ENCODE data around the gene MARVELD1.

MARVELD1 gene

DNA sequence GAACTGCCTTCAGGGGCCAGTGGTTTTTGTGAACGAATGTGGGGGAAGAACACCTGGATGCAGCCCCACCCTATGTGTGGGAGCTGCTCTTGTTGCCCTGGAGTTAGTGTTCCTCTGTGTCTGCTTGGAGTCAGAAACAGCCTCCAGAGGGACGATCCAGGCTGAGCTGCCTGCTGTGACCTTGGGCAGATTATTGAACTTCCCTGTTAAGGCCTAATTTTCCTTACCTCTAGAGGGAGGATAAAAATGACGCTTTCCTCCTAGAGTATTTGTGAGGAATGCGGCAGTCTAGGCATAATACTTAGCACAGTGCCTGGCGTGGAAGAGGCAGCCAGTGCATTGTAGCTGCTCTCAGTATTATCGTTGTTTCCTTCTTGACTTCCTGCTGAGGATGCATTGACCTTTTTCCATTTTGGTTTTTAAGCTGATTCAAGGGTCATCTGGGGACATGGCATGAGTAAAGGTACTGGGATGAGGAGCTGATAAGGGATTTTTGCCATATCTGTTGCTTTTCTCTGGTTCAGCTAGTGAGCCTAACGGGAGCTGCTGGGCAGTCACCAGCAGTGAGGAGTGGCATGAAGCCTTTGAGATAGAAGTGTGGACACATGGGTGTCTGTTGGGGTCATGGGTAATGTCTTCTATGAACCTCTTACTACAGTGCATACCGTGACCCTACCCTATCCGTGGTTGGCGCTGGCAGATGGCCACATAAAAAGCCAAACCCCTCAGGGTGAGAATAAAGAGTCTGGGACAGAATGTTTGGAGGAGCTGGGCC is 29.8 kb downstream of the MARVELD1 start:
- peak in 1 of 10 donors; percentile 38 for DNase-seq
- intact Hi-C loops (cut with DNase I): no loop called here

DNA sequence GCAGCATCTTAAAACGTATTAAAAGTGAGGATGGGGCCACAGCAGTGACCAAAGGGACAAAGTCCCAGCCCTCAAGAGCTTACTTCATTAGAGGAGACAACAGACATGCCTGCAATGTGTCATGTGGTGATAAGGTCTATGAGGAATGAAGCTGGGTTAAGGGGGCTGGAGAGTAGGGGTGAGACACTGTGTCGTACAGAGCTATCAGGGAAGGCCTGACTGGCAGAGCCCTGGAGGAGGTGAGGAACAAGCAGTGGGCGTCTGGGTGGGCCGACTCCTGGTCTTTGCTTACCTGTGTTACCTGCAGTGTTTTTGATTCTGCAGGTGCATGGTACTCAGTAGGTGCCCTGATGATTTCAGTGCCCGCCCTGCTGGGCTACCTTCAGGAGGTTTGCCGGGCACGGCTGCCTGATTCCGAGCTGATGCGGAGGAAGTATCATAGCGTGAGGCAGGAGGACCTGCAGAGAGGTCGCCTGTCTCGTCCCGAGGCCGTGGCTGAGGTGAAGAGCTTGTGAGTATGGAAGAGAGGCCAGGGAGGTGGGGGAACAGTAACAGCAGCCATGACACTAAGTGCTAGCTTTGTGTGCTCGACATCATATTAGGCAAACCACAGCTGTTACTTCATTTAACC is 31.0 kb downstream of the MARVELD1 start:
- intact Hi-C loops (cut with DNase I): no loop called here
- peak in 1 of 10 donors; percentile 43 for DNase-seq

GRCh38 chr10:97747573-97747972 is 34.0 kb downstream of the MARVELD1 start:
- DNase-seq: no peak
- intact Hi-C loops (cut with DNase I): no loop called here

DNA sequence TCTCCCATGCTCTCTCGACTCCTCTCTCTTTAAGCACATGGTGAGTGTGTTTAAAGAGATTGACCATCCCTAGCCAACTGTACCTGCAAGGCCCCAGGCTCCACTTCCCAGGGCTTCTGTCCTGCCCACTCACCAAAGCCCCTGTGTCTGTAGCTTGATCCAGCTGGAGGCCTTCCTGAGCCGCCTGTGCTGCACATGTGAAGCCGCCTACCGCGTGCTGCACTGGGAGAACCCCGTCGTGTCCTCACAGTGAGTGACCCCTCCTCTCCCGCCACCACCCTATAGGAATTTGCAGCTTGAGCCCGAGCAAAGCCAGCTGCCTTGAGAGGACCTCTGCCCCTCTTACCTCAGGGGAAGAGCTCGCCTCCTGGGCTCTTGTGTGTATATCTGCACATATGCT is 34.6 kb downstream of the MARVELD1 start:
- intact Hi-C loops (cut with DNase I): no loop called here
- DNase-seq: peak in 2 of 10 donors; percentile 67 to 71

- peak in 2 of 10 donors; percentile 67 to 70 for DNase-seq
- intact Hi-C loops (cut with DNase I): no loop called here
Measured at GRCh38 chr10:97752956-97753355, 39.4 kb downstream of the MARVELD1 start.

DNA sequence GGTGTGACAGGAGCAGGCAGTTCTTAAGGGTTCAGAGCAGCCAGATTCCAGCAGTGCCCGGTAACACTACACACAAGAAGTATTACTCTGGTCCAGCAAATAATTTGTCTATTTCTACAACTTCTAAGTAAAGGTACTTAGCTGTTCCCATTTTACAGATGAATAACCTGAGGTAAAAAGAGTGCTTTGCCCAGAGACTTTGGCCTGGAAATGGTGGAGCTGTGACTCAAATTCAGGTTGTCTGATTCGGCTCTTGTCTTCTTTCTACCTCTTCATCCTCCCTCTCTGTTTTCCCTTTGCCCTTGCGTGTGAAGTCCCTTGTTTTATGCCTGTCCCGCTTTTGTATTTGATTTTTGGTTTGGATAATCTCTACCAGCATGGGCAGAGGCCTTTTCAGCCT is 41.2 kb downstream of the MARVELD1 start:
- intact Hi-C loops (cut with DNase I): loop anchor here (5.0 kb wide), 1 partner anchor 288 kb away; no protein-coding TSS in a partner anchor
- DNase-seq: no peak

DNA sequence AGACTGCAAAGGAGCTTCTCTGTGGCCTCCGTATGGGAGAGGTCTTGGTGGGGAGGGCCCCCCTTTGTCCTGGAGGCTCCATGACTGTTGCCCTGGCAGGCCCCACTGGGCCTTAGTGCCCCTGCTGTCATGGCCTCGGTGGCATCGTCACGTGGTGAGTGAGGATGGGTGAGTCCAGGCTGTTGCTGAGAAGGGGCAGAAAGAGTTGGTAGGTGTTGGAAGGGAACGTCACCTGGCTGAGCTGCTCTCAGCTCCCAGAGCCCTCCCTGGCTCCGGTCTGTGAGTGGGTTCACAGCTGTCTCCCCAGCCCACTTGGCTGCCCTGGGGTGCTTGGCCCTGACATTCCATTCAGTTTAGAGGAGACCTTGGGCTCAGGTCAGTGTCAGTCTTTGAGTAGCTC is 42.2 kb downstream of the MARVELD1 start:
- intact Hi-C loops (cut with DNase I): loop anchor here (5.0 kb wide), 1 partner anchor 287 kb away; no protein-coding TSS in a partner anchor
- peak in 2 of 10 donors; percentile 44 to 72 for DNase-seq

DNA sequence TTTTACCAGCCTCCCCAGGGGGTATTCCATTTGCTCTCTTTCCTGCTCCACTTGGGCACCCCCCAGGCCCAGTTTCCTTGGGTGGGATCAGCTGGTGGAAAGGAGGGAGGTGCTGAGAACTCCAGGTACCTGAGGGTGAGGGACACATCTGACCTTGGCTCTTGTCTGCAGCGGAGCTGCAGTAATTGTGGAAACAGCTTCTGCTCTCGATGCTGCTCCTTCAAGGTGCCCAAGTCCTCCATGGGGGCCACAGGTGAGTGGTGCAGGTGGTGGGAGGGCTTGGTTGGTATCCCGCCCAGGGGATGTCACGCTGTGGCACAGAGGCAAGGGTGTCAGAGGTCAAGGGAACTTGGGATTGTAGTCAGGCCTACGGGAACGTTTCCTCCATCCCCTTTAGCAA is 43.9 kb downstream of the MARVELD1 start:
- intact Hi-C loops (cut with DNase I): loop anchor here (5.0 kb wide), 1 partner anchor 285 kb away; no protein-coding TSS in a partner anchor

GRCh38 chr10:97759158-97759887 is 45.8 kb downstream of the MARVELD1 start:
- intact Hi-C loops (cut with DNase I): loop anchor here (1.0 to 5.0 kb wide), 2 partner anchors 110 to 283 kb away; no protein-coding TSS in a partner anchor
- peak; percentile 60 to 96 (median 75) for DNase-seq

More for the DNA sequence above, 43.9 kb downstream of the MARVELD1 start:
- peak in 2 of 10 donors; percentile 15 to 57 for DNase-seq

DNA sequence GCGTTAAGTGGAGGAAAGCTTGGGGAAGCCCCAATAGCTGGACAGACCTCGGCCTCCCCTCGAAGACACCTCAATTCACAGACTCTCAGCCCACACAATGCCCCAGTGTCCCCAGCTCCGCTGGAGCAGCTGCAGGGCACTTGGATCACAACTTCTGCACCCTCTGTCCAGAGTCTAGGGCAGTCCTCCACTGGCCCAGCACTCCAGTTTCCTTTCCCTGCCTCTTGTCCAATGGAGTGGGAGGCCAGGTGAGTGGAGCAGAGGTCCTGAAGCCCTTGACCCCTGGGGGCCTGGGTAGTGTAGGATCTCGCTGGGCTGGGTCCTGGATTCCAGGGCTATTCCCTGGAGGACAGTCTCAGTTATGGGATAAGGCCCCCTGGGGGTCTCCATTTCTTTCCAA is 46.4 kb downstream of the MARVELD1 start:
- intact Hi-C loops (cut with DNase I): loop anchor here (1.0 to 5.0 kb wide), 2 partner anchors 109 to 282 kb away; no protein-coding TSS in a partner anchor
- DNase-seq: peak in 2 of 10 donors; percentile 62 to 69

- intact Hi-C loops (cut with DNase I): no loop called here
- DNase-seq: peak in 2 of 10 donors; percentile 68 to 82
Measured at GRCh38 chr10:97760461-97761257, 47.1 kb downstream of the MARVELD1 start.

DNA sequence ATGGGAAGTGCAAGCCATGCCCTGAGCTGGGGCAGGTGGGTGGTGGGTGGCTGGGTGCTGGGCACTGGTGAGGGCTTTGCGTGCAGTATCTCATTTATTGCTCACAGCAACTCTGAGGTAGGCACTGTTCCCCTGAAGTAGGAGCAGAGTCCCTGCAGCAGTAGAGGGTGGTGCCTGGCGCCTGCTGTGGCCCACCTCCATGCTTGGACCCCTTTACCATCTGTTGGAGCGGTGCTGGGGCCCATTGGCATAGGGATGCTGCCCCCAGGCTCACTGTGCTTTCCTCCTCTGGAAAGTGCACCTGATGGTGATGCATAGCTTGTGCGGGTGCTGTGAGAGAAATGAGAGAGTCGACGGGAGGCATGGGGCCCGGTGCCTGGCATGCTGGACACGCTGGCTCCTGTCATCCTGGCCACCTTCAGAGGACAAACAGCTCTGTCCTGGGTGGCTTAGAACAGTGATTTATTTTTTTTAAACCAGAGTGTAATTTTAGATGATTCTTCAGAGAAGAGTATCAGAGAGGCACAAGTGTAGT is 47.9 kb downstream of the MARVELD1 start:
- DNase-seq: peak in 3 of 10 donors; percentile 72 to 85 (median 81)
- intact Hi-C loops (cut with DNase I): no loop called here

DNA sequence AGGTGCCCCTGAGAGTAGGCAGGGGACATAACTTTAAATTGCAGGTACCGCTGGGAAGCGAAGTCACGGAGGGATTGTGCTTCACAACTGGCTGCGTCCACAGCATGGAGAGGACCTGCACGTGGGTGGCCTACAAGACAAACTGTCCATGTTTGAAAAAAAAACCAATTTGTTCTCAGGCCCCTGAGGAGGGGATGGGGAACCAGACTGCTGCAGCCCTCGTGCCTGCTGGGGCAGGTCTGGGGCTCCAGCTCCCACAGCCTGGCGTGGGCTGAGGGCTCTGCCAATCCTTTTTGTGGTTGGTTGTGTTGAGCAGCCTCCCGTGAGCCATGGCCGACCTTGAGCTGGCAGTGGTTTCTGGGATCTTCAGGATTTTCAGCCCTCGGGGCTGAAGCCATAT is 48.5 kb downstream of the MARVELD1 start:
- intact Hi-C loops (cut with DNase I): no loop called here

GRCh38 chr10:97762816-97763215 is 49.3 kb downstream of the MARVELD1 start:
- DNase-seq: peak in 5 of 10 donors; percentile 35 to 83 (median 53)
- intact Hi-C loops (cut with DNase I): no loop called here

More for the DNA sequence above, 48.5 kb downstream of the MARVELD1 start:
- DNase-seq: peak in 3 of 10 donors; percentile 58 to 82 (median 80)

- DNase-seq: peak in 3 of 10 donors; percentile 6 to 39 (median 11)
- intact Hi-C loops (cut with DNase I): no loop called here
Measured at GRCh38 chr10:97763411-97763810, 49.9 kb downstream of the MARVELD1 start.

- intact Hi-C loops (cut with DNase I): no loop called here
- no peak for DNase-seq
Measured at GRCh38 chr10:97763947-97764346, 50.4 kb downstream of the MARVELD1 start.

DNA sequence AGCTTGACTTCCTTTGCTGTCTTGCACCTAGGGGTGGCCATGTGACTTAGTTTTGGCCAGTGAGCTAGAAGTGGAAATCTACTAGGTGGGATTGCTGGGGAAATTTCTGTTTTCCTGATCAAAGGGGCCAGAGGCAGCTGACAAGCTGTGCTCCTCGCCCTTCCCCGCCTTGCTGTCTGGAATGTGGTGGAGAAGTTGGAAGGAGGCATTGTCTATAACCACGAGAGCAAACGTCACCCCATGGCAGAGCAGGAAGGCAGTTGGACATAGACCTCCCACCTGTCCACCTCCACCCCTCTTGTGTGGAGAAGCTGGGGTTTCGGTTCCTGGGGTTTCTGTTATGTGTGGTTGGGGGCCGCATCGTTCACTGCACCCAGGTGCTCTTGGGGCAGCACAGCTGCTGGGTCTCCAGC is 51.0 kb downstream of the MARVELD1 start:
- intact Hi-C loops (cut with DNase I): no loop called here
- peak in 3 of 10 donors; percentile 5 to 40 (median 10) for DNase-seq

DNA sequence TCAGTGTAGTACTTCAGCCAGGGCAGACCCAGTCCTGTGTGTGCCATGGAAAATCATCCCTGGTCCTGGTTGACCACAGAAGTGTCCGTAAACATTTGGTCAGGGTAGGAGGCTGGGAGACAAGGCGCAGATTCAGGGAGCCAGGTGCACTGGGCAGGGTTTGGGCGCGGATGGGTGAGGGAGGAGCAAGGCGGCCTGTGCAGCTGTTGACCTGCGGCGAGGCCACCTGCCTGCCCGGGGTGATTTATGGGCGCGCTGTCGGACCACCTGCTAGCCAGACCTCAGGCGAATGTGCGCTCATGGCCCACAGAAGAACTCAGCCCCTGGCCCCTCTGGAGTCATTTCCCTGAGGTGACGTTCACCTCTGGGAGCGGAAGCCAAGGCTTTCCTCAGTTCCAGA is 51.7 kb downstream of the MARVELD1 start:
- intact Hi-C loops (cut with DNase I): no loop called here

DNA sequence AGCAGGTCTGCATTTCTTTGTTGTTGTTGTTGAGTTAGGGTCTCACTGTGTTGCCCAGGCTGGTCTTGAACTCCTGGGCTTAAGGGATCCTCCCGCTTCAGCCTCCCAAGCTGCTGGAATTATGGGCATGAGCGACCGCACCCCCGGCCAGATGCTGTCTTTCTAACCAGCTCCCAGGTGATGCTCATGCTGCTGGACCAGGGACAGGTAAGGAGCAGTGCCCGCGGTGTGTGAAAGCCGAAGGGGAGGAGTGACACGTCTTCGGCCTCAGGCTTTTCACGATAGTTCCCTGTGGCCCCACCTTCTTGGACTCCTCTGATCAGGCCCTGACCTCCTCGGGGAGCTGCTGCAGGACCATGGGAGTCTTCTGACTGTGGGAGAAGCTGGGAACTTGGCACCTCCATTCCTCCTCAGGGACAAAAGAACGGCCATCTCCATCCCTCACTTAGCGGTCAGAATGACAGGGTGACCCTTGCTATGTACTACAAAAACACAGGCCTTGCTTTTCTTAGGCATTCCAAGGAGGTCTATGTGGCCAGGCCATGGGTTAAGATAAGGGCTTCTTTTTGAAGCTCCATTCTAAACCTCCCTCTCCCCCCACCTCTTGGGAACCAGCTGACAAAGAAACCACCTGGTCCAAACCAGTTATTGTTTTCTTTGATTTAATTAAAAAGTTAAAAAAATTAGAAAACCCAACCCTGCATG is 52.7 kb downstream of the MARVELD1 start:
- peak in 1 of 10 donors; percentile 22 for DNase-seq
- intact Hi-C loops (cut with DNase I): no loop called here

More for the DNA sequence above, 51.7 kb downstream of the MARVELD1 start:
- no peak for DNase-seq
